IPS DF 6.9 (cell line): ENCODE measurements around the gene DDX19B.
"Not testable (repeated sequence)": the region's sequence is repeated elsewhere in the genome, so short reads cannot be mapped to it uniquely, and the experiment has no call there.

Experiments used
- DNase-seq: peaks from one replicate; pipeline ENCODE4 v3.0.0-alpha.2; 2013; ENCODE audit warnings: low read depth, low spot score
- H3K27ac ChIP-seq: one replicate; pipeline ENCODE4 v1.5.1; 2013; ENCODE audit warnings: low read length, control low read depth
- H3K27me3 ChIP-seq: 2 replicates; pipeline ENCODE4 v1.6.1; 2013; ENCODE audit warnings: mild to moderate bottlenecking, low read length; ENCODE audit not compliant: control insufficient read depth, insufficient read depth
- H3K36me3 ChIP-seq: 2 replicates; pipeline ENCODE4 v1.6.1; 2013; ENCODE audit warnings: low read length; ENCODE audit not compliant: control insufficient read depth, insufficient read depth
- H3K4me1 ChIP-seq: 2 replicates; pipeline ENCODE4 v1.6.1; 2013; ENCODE audit warnings: low read length; ENCODE audit not compliant: control insufficient read depth, insufficient read depth
- H3K4me3 ChIP-seq: 2 replicates; pipeline ENCODE4 v1.5.1; 2013; ENCODE audit warnings: mild to moderate bottlenecking, low read length
- H3K9me3 ChIP-seq: 2 replicates; pipeline ENCODE4 v1.6.1; 2013; ENCODE audit warnings: low read length, inconsistent platforms; ENCODE audit not compliant: control insufficient read depth, insufficient read depth
- WGBS: extraction: QIAGEN DNeasy Blood & Tissue Kit; methylation state at CpG from one replicate; pipeline ENCODE4 v1.1.7; 2013; ENCODE audit warnings: mixed read lengths, missing lambda C conversion rate; ENCODE audit not compliant: insufficient read length, insufficient coverage; 5-methylcytosine and 5-hydroxymethylcytosine counted together

The DDX19B gene

DNA sequence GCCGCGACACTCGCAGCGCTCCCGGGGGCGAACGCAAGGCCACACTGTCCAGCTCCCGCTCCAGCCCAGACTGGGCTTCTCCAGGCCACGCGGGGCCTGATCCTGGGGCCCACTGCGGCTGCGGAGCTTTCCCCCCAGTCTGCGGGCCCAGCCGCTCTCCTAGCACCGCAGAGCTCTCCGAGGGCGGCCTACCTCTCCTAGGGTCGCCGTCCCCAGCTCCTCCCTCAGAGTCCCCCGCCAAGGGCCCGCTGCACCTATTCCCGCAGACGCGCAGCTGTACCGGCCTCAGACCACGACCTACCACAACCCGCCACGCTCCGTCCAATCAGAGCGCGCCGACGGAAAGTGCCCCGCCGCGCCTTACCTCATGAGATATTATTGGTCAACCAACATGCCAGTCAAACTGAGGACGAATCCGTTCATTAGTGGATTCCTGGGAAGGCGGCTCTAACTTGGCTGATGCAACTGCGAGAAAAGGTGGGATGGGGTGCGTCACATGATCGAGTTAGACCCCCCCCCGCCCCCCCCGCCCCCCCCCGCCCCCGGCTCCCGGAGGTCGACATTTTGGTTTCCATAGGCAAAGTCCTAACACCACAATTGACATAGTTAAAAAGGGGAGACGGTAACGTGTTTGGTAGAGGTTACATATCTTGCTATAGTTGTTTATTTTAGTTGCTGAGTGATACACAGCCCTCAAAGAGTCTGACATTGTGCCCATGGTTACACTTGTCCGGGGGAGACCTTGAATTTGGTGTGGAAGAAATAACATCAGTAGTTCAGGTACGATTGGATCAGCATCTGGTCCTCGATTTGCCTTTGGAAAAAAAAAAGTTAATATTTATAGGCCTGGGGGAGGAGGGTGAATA, 9.5 kb upstream of the DDX19B start, which contains the start of gene AARS1:
AARS1 (minus strand) TSS at position 278 of the 866 bp plus-strand sequence. CDS start 6,743 bp downstream, outside the sequence.
- H3K27ac ChIP-seq: no peak within 1 kb of the TSS
- H3K4me3 ChIP-seq: peak within 1 kb of the TSS; percentile 78
- no CpG with 5 or more reads among the region's 53 CpGs for WGBS
- 0 out of 2 replicates have a peak, but pooled peaks cover 7% of the 10 kb centered on the region for H3K36me3 ChIP-seq
- H3K4me1 ChIP-seq: no peaks in the 10 kb centered on the region; the same call in 1 of the 2 replicates
- H3K27me3 ChIP-seq: no peaks in the 10 kb centered on the region
- DNase-seq: peak; percentile 99
- H3K9me3 ChIP-seq: no peaks in the 10 kb centered on the region

DNA sequence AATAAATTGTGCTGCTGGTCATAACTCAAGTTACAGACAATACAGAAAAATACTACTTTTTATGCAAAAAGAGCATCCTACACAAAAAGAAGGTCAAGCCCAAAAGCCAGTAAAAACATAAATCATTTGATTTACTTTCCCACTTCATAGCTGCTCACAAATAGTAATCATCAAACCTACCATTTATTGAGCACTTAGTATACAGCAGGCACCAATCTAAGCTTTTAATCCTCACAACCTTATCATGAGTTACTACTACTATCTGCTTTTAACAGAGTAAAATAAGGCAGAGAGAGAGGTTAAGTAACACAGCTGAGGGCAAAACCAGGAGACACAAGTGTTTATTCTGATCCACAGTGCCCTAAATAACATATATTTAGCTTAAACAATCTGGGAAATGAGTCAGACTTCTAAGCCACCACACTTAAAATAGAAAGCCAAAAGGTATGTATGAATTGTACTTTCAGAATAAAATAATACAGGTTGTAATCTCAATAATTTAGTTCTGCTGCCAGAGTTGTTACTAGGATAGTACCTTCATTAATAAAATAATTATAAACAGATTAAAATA, 8.0 kb upstream of the DDX19B start:
- H3K36me3 ChIP-seq: no peaks in the 10 kb centered on the region
- no peaks in the 10 kb centered on the region for H3K9me3 ChIP-seq
- no peak overlapping the region for H3K4me3 ChIP-seq
- H3K27me3 ChIP-seq: no peaks in the 10 kb centered on the region
- no peak for DNase-seq
- no peaks in the 10 kb centered on the region; the same call in 1 of the 2 replicates for H3K4me1 ChIP-seq
- no peak overlapping the region for H3K27ac ChIP-seq

DNA sequence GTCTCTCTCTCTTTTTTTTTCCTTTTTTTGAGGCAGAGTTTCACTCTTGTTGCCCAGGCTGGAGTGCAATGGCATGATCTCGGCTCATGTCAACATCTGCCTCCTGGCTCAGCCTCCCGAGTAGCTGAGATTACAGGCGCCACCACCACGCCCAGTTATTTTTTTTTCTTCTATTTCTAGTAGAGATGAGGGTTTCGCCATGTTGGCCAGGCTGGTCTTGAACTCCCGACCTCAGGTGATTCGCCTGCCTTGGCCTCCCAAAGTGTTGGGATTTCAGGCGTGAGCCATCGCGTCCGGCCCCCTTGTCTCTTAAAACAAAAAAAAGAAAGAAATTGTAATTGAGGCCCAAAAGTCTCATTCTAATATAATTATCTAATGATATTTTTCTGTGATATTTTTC, 6.8 kb upstream of the DDX19B start:
- not testable (repeated sequence) for H3K27ac ChIP-seq, H3K27me3 ChIP-seq, H3K4me1 ChIP-seq, H3K4me3 ChIP-seq, DNase-seq, H3K36me3 ChIP-seq, H3K9me3 ChIP-seq
- WGBS: no CpG with 5 or more reads among the region's 11 CpGs

DNA sequence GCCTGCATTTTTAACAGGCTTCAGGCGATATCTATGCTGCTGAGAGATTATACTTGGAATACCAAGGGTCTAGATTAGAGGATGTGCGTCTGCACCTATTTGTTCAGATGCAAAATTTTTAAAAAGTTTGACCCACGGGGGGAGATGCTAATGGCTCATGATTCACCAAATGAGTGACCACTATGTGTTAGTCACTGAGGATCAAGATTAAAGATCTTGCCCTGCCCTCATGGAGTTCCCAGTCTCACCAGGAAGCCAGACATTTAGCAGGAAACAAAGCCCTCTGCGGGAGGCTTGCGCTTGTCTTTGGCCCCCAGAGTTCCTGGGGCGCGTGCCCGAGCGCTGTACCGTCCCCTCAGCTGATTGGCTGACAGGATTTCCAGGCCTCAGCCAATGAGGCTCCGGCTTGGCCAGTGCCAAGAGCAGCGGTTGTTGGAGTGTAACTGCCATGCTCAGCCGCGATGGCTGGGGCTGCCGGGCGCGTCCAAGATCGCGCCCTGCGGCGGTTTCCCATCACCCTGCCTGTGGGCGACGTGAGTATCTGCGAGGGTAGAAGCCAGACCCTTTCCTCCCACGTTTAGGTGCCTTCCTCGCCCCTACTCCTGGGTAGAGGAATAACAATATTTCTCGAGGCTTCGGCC, 4.5 kb upstream of the DDX19B start:
- H3K27ac ChIP-seq: no peak overlapping the region
- no peaks in the 10 kb centered on the region for H3K36me3 ChIP-seq
- no peaks in the 10 kb centered on the region for H3K9me3 ChIP-seq
- no peak for DNase-seq
- H3K4me3 ChIP-seq: no peak overlapping the region
- no peaks in the 10 kb centered on the region for H3K27me3 ChIP-seq
- H3K4me1 ChIP-seq: no peaks in the 10 kb centered on the region; the same call in 1 of the 2 replicates
- WGBS: no CpG with 5 or more reads among the region's 28 CpGs

DNA sequence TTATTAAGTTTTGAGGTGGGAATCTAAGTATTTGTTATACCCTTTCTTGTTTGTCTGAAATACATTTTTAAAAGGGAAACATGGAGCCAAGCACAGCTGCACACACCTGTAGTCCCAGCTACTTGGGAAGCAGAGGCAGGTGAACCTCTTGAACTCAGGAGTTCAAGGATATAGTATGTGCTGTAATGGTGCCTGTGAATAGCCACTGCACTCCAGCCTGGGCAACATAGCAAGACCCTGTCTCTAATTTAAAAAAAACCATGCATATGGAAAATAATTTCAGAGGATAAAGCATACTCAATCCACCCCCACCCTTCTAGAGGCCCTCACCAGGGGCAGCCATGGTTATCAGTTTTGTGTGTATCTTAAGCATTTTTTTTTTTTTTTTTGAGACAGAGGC, 3.4 kb upstream of the DDX19B start:
- Histone ChIP-seq H3K9me3 (no peaks in the 10 kb centered on the region), H3K27me3 (no peaks in the 10 kb centered on the region), H3K36me3 (no peaks in the 10 kb centered on the region), H3K4me3 (no peak overlapping the region), H3K4me1 (no peaks in the 10 kb centered on the region; the same call in 1 of the 2 replicates), H3K27ac (no peak overlapping the region)
- DNase-seq: no peak

DNA sequence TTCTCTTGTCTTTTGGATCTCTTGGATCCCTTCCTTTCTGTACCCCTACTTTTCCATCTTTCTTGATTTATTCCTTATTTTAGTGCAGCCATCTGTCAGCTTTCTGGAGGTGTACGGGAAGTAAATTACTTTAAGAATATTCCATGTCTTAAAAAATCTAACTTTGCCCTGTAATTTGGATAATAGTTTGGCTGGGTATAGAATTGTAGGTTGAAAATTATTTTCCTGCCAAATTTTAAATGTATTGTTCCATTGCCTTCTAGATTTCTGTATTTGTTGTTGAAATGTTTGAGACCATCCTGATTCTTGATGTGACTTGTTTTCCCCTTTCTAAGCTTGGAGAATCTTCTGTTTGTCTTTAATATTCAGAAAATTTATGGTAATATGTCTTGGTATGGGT, 2.1 kb downstream of the DDX19B start:
- no peaks in the 10 kb centered on the region for H3K9me3 ChIP-seq
- no CpG with 5 or more reads among the region's 1 CpG for WGBS

DNA sequence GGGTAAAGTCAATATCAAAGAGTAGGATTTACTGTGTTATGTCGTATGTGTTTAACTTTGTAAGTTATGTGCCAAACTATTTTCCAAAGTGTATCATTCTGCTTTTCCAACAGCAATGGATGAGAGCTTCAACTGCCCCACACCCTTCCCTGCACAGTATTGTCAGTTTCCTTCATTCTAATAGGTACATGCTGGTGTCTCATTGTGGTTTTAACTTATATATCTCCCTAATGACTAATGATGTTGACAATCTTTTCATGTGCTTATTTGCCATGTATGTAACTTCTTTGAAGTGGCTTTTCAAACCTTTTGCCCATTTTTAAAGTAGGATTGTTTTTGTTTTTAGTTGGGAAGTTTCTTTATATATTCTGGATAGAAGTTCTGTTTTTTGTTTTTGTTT, 3.8 kb downstream of the DDX19B start:
- no peak overlapping the region for H3K27ac ChIP-seq
- H3K4me3 ChIP-seq: no peak overlapping the region
- WGBS: no CpG with 5 or more reads among the region's 1 CpG
- no peaks in the 10 kb centered on the region for H3K36me3 ChIP-seq
- no peaks in the 10 kb centered on the region for H3K4me1 ChIP-seq
- H3K9me3 ChIP-seq: no peaks in the 10 kb centered on the region
- no peaks in the 10 kb centered on the region for H3K27me3 ChIP-seq
- DNase-seq: no peak

More for the DNA sequence above, 2.1 kb downstream of the DDX19B start:
- no peak overlapping the region for H3K27ac ChIP-seq
- no peak overlapping the region for H3K4me3 ChIP-seq
- no peaks in the 10 kb centered on the region for H3K36me3 ChIP-seq
- DNase-seq: no peak
- no peaks in the 10 kb centered on the region for H3K27me3 ChIP-seq
- no peaks in the 10 kb centered on the region for H3K4me1 ChIP-seq

DNA sequence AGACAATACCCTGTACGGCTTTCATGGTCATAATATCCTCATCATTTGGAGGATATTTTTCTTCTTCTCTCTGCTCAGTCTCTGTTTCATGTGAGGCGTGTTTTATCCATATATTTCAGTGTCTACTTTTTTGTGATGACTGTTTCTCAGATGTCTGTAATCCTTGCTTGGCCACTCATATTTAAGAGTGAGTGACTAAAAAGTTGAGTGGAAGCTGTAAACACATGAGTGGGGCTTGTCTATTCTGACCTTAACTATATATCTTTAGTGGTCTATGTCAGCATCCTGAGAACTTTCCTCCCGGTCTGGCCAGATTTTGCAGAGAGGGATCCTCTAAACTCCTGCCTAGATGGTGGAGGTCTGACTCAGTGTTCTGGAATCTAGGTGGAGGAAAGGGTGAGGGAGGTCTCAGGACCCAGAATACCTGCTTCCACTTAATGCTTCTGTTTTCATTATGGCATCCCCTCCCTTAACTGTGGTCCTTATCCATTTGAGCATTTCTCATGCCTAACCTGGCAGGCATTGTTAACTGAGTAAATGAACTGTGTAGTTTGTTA, 6.0 kb downstream of the DDX19B start:
- Histone ChIP-seq H3K4me1 (no peaks in the 10 kb centered on the region), H3K27ac (no peak overlapping the region), H3K4me3 (no peak overlapping the region), H3K36me3 (no peaks in the 10 kb centered on the region), H3K9me3 (no peaks in the 10 kb centered on the region), H3K27me3 (no peaks in the 10 kb centered on the region)
- no peak for DNase-seq
- WGBS: no CpG with 5 or more reads among the region's 3 CpGs

DNA sequence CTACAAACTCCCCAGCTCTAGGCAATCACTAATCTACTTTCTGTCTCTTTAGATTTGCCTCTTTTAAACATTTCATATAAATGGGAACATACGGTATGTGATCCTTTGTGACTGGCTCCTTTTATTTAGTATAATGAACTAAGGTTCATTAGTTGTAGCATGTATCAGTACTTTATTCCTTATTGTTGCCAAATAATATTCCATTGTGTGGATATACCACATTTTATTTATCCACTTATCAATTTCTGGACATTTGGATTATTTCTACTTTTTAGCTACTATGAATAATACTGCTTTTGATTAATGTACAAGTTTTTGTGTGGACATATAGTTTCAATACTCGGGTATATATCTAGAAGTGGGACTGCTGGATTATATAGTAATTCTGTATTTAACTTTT, 7.9 kb downstream of the DDX19B start:
- Histone ChIP-seq H3K4me3 (no peak overlapping the region), H3K27me3 (no peaks in the 10 kb centered on the region), H3K4me1 (no peaks in the 10 kb centered on the region), H3K36me3 (no peaks in the 10 kb centered on the region), H3K9me3 (no peaks in the 10 kb centered on the region), H3K27ac (no peak overlapping the region)
- WGBS: no CpG with 5 or more reads among the region's 2 CpGs
- DNase-seq: no peak

DNA sequence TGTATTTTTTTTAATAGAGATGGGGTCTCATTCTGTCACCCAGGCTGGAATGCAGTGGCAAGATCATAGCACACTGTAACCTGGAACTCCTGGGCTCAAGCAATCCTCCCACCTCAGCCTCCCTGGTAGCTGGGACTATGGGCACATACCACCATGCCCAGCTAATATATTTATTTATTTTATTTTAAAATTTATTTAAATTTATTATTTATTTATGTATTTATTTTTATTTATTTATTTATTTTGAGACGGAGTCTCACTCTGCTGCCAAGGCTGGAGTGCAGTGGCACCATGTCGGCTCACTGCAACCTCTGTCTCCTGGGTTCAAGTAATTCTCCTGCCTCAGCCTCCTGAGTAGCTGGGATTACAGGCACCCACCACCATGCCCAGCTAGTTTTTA, 8.7 kb downstream of the DDX19B start:
- H3K36me3 ChIP-seq, DNase-seq, H3K9me3 ChIP-seq, H3K27me3 ChIP-seq, H3K4me1 ChIP-seq, H3K27ac ChIP-seq, H3K4me3 ChIP-seq: not testable (repeated sequence)
- WGBS: no CpG with 5 or more reads among the region's 2 CpGs
